ENCODE measurements around the gene LENG8. TPM values are rescaled to one million over a fixed set of nuclear protein-coding genes. Genes with fewer than 3 reads are reported as not detected.

LENG8 gene
- total RNA-seq, 1 experiment from 2014 or later: 148 TPM

DNA sequence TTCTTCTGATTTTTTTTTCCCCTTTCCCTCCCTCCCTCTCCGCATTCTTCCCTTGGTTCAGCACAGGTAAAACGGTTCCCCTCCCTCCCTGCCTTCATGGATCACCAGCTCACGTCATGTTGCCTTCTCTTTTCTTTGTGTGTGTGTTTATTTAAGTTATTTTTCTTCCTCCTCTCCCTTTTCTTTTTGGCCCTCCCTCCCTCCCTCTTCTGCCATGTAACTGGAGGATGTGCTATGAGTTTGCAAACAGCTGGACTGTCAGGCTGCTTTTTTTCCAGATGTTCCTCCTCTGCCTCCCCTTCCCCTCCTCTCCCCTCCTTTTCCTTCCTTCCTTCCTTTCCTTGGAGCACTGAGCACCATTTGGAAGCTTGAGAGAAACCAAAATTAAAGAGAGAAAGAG, 12.6 kb downstream of the LENG8 start:
- Histone ChIP-seq H3K27me3 (ENCODE audit: insufficient read depth, low read length) (no peaks in the 10 kb centered on the region; the same call in 1 of the 2 replicates), H2BK120ac (ENCODE audit: low read depth, low read length, poor library complexity, severe bottlenecking) (no peak overlapping the region), H4K8ac (replicated peaks; ENCODE audit: insufficient read length, low read depth, low read length) (no peak overlapping the region), H3K79me1 (ENCODE audit: insufficient read depth, low read depth, low read length, poor library complexity, severe bottlenecking) (no peaks in the 10 kb centered on the region), H2BK12ac (ENCODE audit: insufficient read length, low read depth, low read length) (no peak overlapping the region), H3K23me2 (ENCODE audit: insufficient read length, low read depth, low read length, poor library complexity, severe bottlenecking) (peaks cover 11% of the 10 kb centered on the region), H3K23ac (ENCODE audit: insufficient read length, low read depth, low read length) (no peak overlapping the region), H2AFZ (ENCODE audit: low read length) (no peak overlapping the region), H3K14ac (ENCODE audit: insufficient read depth, low read length) (no peak overlapping the region), H2AK5ac (ENCODE audit: insufficient read length, low read length) (no peak overlapping the region), H3K4me1 (ENCODE audit: insufficient read depth, low read length) (no peaks in the 10 kb centered on the region), H4K91ac (ENCODE audit: insufficient read length, low read depth, low read length) (no peak overlapping the region), H3K4ac (ENCODE audit: low read depth, low read length) (no peak overlapping the region), H3T11ph (ENCODE audit: low read length) (no peak overlapping the region), H3K27ac (ENCODE audit: insufficient read length, low read depth, low read length) (no peak overlapping the region), H3K9ac (ENCODE audit: extremely low read depth, insufficient read length, low read length) (no peak overlapping the region), H3K79me2 (ENCODE audit: insufficient read depth, low read length) (no peaks in the 10 kb centered on the region), H3K9me3 (ENCODE audit: control insufficient read depth, low read depth, low read length) (no peaks in the 10 kb centered on the region), H3K18ac (ENCODE audit: insufficient read length, low read depth, low read length) (no peak overlapping the region), H3K56ac (ENCODE audit: insufficient read length, low read depth, low read length) (no peak overlapping the region), H2BK20ac (ENCODE audit: low read depth, low read length, poor library complexity, severe bottlenecking) (no peak overlapping the region), H2BK15ac (ENCODE audit: low read depth, low read length) (no peak overlapping the region), H3K4me2 (ENCODE audit: insufficient read depth, insufficient read length, low read length) (no peak overlapping the region), H2BK5ac (ENCODE audit: insufficient read length, low read length) (no peak overlapping the region), H4K20me1 (ENCODE audit: control insufficient read depth, insufficient read depth, insufficient read length) (no peaks in the 10 kb centered on the region), H4K5ac (ENCODE audit: insufficient read length, low read depth, low read length) (no peak overlapping the region)
- peaks cover 14% of the 10 kb centered on the region for H3K27me3 Mint-ChIP-seq (ENCODE audit: low read depth)
- WGBS (ENCODE audit: extremely low coverage, insufficient read length, low lambda C conversion rate): no CpG with 5 or more reads among the region's 3 CpGs
- H3K27ac Mint-ChIP-seq: peak overlapping the region in 1 of 3 experiments; percentile 68; a peak in 2 of 7 replicates
- peaks cover 2 to 3% of the 10 kb centered on the region in 2 experiments; a peak in 1 of 5 replicates for H3K9me3 Mint-ChIP-seq
- DNase-seq: no peak
- peak overlapping the region in 1 of 2 experiments; percentile 73; a peak in 2 of 5 replicates for H3K4me3 Mint-ChIP-seq
- TF ChIP-seq, protein P1, sequence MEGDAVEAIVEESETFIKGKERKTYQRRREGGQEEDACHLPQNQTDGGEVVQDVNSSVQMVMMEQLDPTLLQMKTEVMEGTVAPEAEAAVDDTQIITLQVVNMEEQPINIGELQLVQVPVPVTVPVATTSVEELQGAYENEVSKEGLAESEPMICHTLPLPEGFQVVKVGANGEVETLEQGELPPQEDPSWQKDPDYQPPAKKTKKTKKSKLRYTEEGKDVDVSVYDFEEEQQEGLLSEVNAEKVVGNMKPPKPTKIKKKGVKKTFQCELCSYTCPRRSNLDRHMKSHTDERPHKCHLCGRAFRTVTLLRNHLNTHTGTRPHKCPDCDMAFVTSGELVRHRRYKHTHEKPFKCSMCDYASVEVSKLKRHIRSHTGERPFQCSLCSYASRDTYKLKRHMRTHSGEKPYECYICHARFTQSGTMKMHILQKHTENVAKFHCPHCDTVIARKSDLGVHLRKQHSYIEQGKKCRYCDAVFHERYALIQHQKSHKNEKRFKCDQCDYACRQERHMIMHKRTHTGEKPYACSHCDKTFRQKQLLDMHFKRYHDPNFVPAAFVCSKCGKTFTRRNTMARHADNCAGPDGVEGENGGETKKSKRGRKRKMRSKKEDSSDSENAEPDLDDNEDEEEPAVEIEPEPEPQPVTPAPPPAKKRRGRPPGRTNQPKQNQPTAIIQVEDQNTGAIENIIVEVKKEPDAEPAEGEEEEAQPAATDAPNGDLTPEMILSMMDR (conservative IDR thresholded peaks at IDR 0.05): no peak
- H3K36me3 Mint-ChIP-seq (ENCODE audit: insufficient read depth in 1 of 3, low read depth in 3 of 3): peaks cover 21 to 50% (median 47%) of the 10 kb centered on the region in 3 experiments; a peak in 6 of 7 replicates
- peaks cover 7% of the 10 kb centered on the region in 2 experiments; a peak in 3 of 4 replicates for H3K4me1 Mint-ChIP-seq

All from H9 (cell line).